GM12874 (cell line): Measurements from ENCODE around the gene KRTAP4-16.
"Not testable (repeated sequence)": the region's sequence is repeated elsewhere in the genome, so short reads cannot be mapped to it uniquely, and the experiment has no call there.

Source experiments
- CTCF ChIP-seq: IDR thresholded peaks from 2 replicates; pipeline ENCODE4 v1.5.1; 2011; ENCODE audit warnings: low read depth, mild to moderate bottlenecking, control low read depth, low read length, moderate library complexity; ENCODE audit not compliant: insufficient read depth

The KRTAP4-16 gene

GRCh38 chr17:41105347-41105746 lies 3.3 kb upstream of the KRTAP4-16 start, which contains the start of gene KRTAP4-9:
TSS of gene KRTAP4-9 (plus strand) at chr17:41105389. CDS start at chr17:41105389, 0 bp downstream.
- TF ChIP-seq CTCF: not testable (repeated sequence)

GRCh38 chr17:41103896-41104295 lies 1.9 kb upstream of the KRTAP4-16 start:
- no peak for TF ChIP-seq CTCF

- no peak for TF ChIP-seq CTCF
Measured at GRCh38 chr17:41098481-41098880, 3.5 kb downstream of the KRTAP4-16 start.

- no peak for TF ChIP-seq CTCF
Measured at GRCh38 chr17:41098042-41098441, 4.0 kb downstream of the KRTAP4-16 start, which contains the start of gene KRTAP4-8. TSS of gene KRTAP4-8 (minus strand) at chr17:41098142. CDS start at chr17:41098084, 58 bp downstream.

- TF ChIP-seq CTCF: no peak
Measured at GRCh38 chr17:41096055-41096454, 6.0 kb downstream of the KRTAP4-16 start.

GRCh38 chr17:41084100-41084856 lies 17.7 kb downstream of the KRTAP4-16 start, which contains the start of gene KRTAP4-7:
TSS of gene KRTAP4-7 (plus strand) at chr17:41084150. CDS start at chr17:41084207, 57 bp downstream.
- not testable (repeated sequence) for TF ChIP-seq CTCF

- TF ChIP-seq CTCF: no peak
Measured at GRCh38 chr17:41082626-41083025, 19.4 kb downstream of the KRTAP4-16 start.
